ENCODE data around the gene PACRG.

The PACRG gene

GRCh38 chr6:163212123-163212522 lies 484.3 kb downstream of the PACRG start:
- Histone ChIP-seq H3K4me3 (ENCODE audit: low read depth, low read length) (no peak overlapping the region), H3K9ac (ENCODE audit: low read length) (no peak overlapping the region), H3K9me3 (ENCODE audit: control insufficient read depth, insufficient read depth, low read depth, low read length) (peaks cover 14% of the 10 kb centered on the region), H3K27me3 (ENCODE audit: control insufficient read depth, insufficient read depth, low read length) (no peaks in the 10 kb centered on the region), H3K36me3 (ENCODE audit: control insufficient read depth, insufficient read depth, low read length) (no peaks in the 10 kb centered on the region), H3K4me1 (ENCODE audit: control insufficient read depth, insufficient read depth, low read length) (no peaks in the 10 kb centered on the region), H3K27ac (ENCODE audit: low read depth, low read length) (no peak overlapping the region)

- Histone ChIP-seq H3K27me3 (ENCODE audit: control insufficient read depth, insufficient read depth, low read length) (no peaks in the 10 kb centered on the region), H3K27ac (ENCODE audit: low read depth, low read length) (no peak overlapping the region), H3K36me3 (ENCODE audit: control insufficient read depth, insufficient read depth, low read length) (no peaks in the 10 kb centered on the region), H3K4me1 (ENCODE audit: control insufficient read depth, insufficient read depth, low read length) (no peaks in the 10 kb centered on the region), H3K9ac (ENCODE audit: low read length) (no peak overlapping the region), H3K4me3 (ENCODE audit: low read depth, low read length) (no peak overlapping the region), H3K9me3 (ENCODE audit: control insufficient read depth, insufficient read depth, low read depth, low read length) (peaks cover 14% of the 10 kb centered on the region)
Observed at GRCh38 chr6:163214259-163214658, 486.5 kb downstream of the PACRG start.

GRCh38 chr6:163218361-163218894 lies 490.7 kb downstream of the PACRG start:
- Histone ChIP-seq H3K4me1 (ENCODE audit: control insufficient read depth, insufficient read depth, low read length) (no peaks in the 10 kb centered on the region), H3K27ac (ENCODE audit: low read depth, low read length) (no peak overlapping the region), H3K27me3 (ENCODE audit: control insufficient read depth, insufficient read depth, low read length) (no peaks in the 10 kb centered on the region)

GRCh38 chr6:163226181-163226835 lies 498.5 kb downstream of the PACRG start:
- H3K4me3 ChIP-seq (ENCODE audit: low read depth, low read length): no peak overlapping the region
- no peaks in the 10 kb centered on the region for H3K9me3 ChIP-seq (ENCODE audit: control insufficient read depth, insufficient read depth, low read depth, low read length)
- no peaks in the 10 kb centered on the region for H3K4me1 ChIP-seq (ENCODE audit: control insufficient read depth, insufficient read depth, low read length)
- H3K27ac ChIP-seq (ENCODE audit: low read depth, low read length): no peak overlapping the region
- H3K27me3 ChIP-seq (ENCODE audit: control insufficient read depth, insufficient read depth, low read length): no peaks in the 10 kb centered on the region
- H3K9ac ChIP-seq (ENCODE audit: low read length): no peak overlapping the region
- no peaks in the 10 kb centered on the region for H3K36me3 ChIP-seq (ENCODE audit: control insufficient read depth, insufficient read depth, low read length)

More at GRCh38 chr6:163218361-163218894, 490.7 kb downstream of the PACRG start:
- Histone ChIP-seq H3K9ac (ENCODE audit: low read length) (no peak overlapping the region), H3K36me3 (ENCODE audit: control insufficient read depth, insufficient read depth, low read length) (no peaks in the 10 kb centered on the region), H3K9me3 (ENCODE audit: control insufficient read depth, insufficient read depth, low read depth, low read length) (no peaks in the 10 kb centered on the region), H3K4me3 (ENCODE audit: low read depth, low read length) (no peak overlapping the region)

GRCh38 chr6:163226836-163227485 lies 499.2 kb downstream of the PACRG start:
- Histone ChIP-seq H3K4me1 (ENCODE audit: control insufficient read depth, insufficient read depth, low read length) (no peaks in the 10 kb centered on the region), H3K27me3 (ENCODE audit: control insufficient read depth, insufficient read depth, low read length) (no peaks in the 10 kb centered on the region), H3K9me3 (ENCODE audit: control insufficient read depth, insufficient read depth, low read depth, low read length) (no peaks in the 10 kb centered on the region), H3K27ac (ENCODE audit: low read depth, low read length) (no peak overlapping the region), H3K9ac (ENCODE audit: low read length) (no peak overlapping the region), H3K4me3 (ENCODE audit: low read depth, low read length) (no peak overlapping the region), H3K36me3 (ENCODE audit: control insufficient read depth, insufficient read depth, low read length) (no peaks in the 10 kb centered on the region)

- H3K4me1 ChIP-seq (ENCODE audit: control insufficient read depth, insufficient read depth, low read length): no peaks in the 10 kb centered on the region
- H3K4me3 ChIP-seq (ENCODE audit: low read depth, low read length): no peak overlapping the region
- H3K9ac ChIP-seq (ENCODE audit: low read length): no peak overlapping the region
- H3K9me3 ChIP-seq (ENCODE audit: control insufficient read depth, insufficient read depth, low read depth, low read length): no peaks in the 10 kb centered on the region
- no peak overlapping the region for H3K27ac ChIP-seq (ENCODE audit: low read depth, low read length)
- H3K27me3 ChIP-seq (ENCODE audit: control insufficient read depth, insufficient read depth, low read length): no peaks in the 10 kb centered on the region
- no peaks in the 10 kb centered on the region for H3K36me3 ChIP-seq (ENCODE audit: control insufficient read depth, insufficient read depth, low read length)
Observed at GRCh38 chr6:163228041-163228440, 500.3 kb downstream of the PACRG start.

- no peaks in the 10 kb centered on the region for H3K4me1 ChIP-seq (ENCODE audit: control insufficient read depth, insufficient read depth, low read length)
- H3K36me3 ChIP-seq (ENCODE audit: control insufficient read depth, insufficient read depth, low read length): no peaks in the 10 kb centered on the region
- no peaks in the 10 kb centered on the region for H3K27me3 ChIP-seq (ENCODE audit: control insufficient read depth, insufficient read depth, low read length)
- no peak overlapping the region for H3K4me3 ChIP-seq (ENCODE audit: low read depth, low read length)
- no peak overlapping the region for H3K27ac ChIP-seq (ENCODE audit: low read depth, low read length)
- H3K9me3 ChIP-seq (ENCODE audit: control insufficient read depth, insufficient read depth, low read depth, low read length): no peaks in the 10 kb centered on the region
- no peak overlapping the region for H3K9ac ChIP-seq (ENCODE audit: low read length)
Observed at GRCh38 chr6:163229050-163229449, 501.3 kb downstream of the PACRG start.

GRCh38 chr6:163230901-163231300 lies 503.1 kb downstream of the PACRG start:
- Histone ChIP-seq H3K9ac (ENCODE audit: low read length) (no peak overlapping the region), H3K36me3 (ENCODE audit: control insufficient read depth, insufficient read depth, low read length) (no peaks in the 10 kb centered on the region), H3K4me3 (ENCODE audit: low read depth, low read length) (no peak overlapping the region)

GRCh38 chr6:163231356-163232014 lies 503.7 kb downstream of the PACRG start:
- Histone ChIP-seq H3K27ac (ENCODE audit: low read depth, low read length) (no peak overlapping the region), H3K27me3 (ENCODE audit: control insufficient read depth, insufficient read depth, low read length) (no peaks in the 10 kb centered on the region), H3K36me3 (ENCODE audit: control insufficient read depth, insufficient read depth, low read length) (no peaks in the 10 kb centered on the region), H3K9ac (ENCODE audit: low read length) (no peak overlapping the region), H3K4me3 (ENCODE audit: low read depth, low read length) (no peak overlapping the region), H3K4me1 (ENCODE audit: control insufficient read depth, insufficient read depth, low read length) (no peaks in the 10 kb centered on the region), H3K9me3 (ENCODE audit: control insufficient read depth, insufficient read depth, low read depth, low read length) (no peaks in the 10 kb centered on the region)

More at GRCh38 chr6:163230901-163231300, 503.1 kb downstream of the PACRG start:
- Histone ChIP-seq H3K9me3 (ENCODE audit: control insufficient read depth, insufficient read depth, low read depth, low read length) (no peaks in the 10 kb centered on the region), H3K27me3 (ENCODE audit: control insufficient read depth, insufficient read depth, low read length) (no peaks in the 10 kb centered on the region), H3K4me1 (ENCODE audit: control insufficient read depth, insufficient read depth, low read length) (no peaks in the 10 kb centered on the region), H3K27ac (ENCODE audit: low read depth, low read length) (no peak overlapping the region)

- Histone ChIP-seq H3K36me3 (ENCODE audit: control insufficient read depth, insufficient read depth, low read length) (no peaks in the 10 kb centered on the region), H3K4me3 (ENCODE audit: low read depth, low read length) (no peak overlapping the region), H3K27me3 (ENCODE audit: control insufficient read depth, insufficient read depth, low read length) (no peaks in the 10 kb centered on the region), H3K27ac (ENCODE audit: low read depth, low read length) (no peak overlapping the region), H3K4me1 (ENCODE audit: control insufficient read depth, insufficient read depth, low read length) (no peaks in the 10 kb centered on the region), H3K9ac (ENCODE audit: low read length) (no peak overlapping the region), H3K9me3 (ENCODE audit: control insufficient read depth, insufficient read depth, low read depth, low read length) (no peaks in the 10 kb centered on the region)
Observed at GRCh38 chr6:163232015-163232523, 504.3 kb downstream of the PACRG start.

- no peak overlapping the region for H3K9ac ChIP-seq (ENCODE audit: low read length)
- H3K36me3 ChIP-seq (ENCODE audit: control insufficient read depth, insufficient read depth, low read length): no peaks in the 10 kb centered on the region
- no peak overlapping the region for H3K27ac ChIP-seq (ENCODE audit: low read depth, low read length)
- H3K27me3 ChIP-seq (ENCODE audit: control insufficient read depth, insufficient read depth, low read length): no peaks in the 10 kb centered on the region
- no peaks in the 10 kb centered on the region for H3K9me3 ChIP-seq (ENCODE audit: control insufficient read depth, insufficient read depth, low read depth, low read length)
- no peak overlapping the region for H3K4me3 ChIP-seq (ENCODE audit: low read depth, low read length)
- no peaks in the 10 kb centered on the region for H3K4me1 ChIP-seq (ENCODE audit: control insufficient read depth, insufficient read depth, low read length)
Observed at GRCh38 chr6:163232649-163233048, 504.9 kb downstream of the PACRG start.

Measured in HUES6 (cell line).